Subcutaneous adipose tissue (tissue), 4 donors: Measurements from ENCODE around the gene LPAR3. TPM values are rescaled to one million over a fixed set of nuclear protein-coding genes. Genes with fewer than 3 reads are reported as not detected.

Experiments
- CTCF ChIP-seq: fragments of 450-650 bp; IDR thresholded peaks from one replicate; pipeline ENCODE4 v1.5.1; 2016; ENCODE audit warnings: low read depth, mild to moderate bottlenecking, control low read depth, antibody characterized with exemption, moderate library complexity
- total RNA-seq, 4 donors: library from RNA; depleted of rRNA; stranded (reverse); fragments of >200 nt; gene quantifications; one replicate each; pipeline ENCODE4 v1.1.0, GENCODE V29; 2016

The LPAR3 gene
- total RNA-seq, 4 donors from 2014 or later, result 1.0 TPM; not detected in 3

GRCh38 chr1:84896279-84896678 lies 3.3 kb upstream of the LPAR3 start:
- no peak for TF ChIP-seq CTCF

- TF ChIP-seq CTCF, result no peak
These were observed 2.4 kb downstream of the LPAR3 start for GRCh38 chr1:84890566-84890965.

DNA sequence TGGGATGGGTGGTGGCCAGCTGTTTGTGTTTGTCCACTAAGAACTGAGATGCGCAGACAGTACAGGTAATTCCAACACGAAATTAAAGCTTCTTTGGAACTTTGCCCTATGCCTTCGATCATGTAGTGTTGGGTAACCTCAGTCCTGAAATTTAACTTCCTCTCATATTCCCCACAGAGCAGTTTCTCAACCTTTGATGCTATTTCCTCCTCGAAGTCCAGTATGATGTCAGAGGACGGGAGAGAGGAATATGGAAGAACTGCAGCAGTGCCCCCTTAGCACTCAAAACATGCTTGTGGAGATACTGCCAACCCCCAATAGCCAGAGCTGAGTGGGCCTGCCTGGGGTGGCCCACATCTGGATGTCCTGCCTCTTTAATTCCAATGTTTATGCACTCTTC lies 3.6 kb downstream of the LPAR3 start:
- no peak for TF ChIP-seq CTCF

GRCh38 chr1:84888753-84889152 lies 4.3 kb downstream of the LPAR3 start:
- no peak for TF ChIP-seq CTCF

GRCh38 chr1:84887261-84887934 lies 5.6 kb downstream of the LPAR3 start:
- no peak for TF ChIP-seq CTCF

DNA sequence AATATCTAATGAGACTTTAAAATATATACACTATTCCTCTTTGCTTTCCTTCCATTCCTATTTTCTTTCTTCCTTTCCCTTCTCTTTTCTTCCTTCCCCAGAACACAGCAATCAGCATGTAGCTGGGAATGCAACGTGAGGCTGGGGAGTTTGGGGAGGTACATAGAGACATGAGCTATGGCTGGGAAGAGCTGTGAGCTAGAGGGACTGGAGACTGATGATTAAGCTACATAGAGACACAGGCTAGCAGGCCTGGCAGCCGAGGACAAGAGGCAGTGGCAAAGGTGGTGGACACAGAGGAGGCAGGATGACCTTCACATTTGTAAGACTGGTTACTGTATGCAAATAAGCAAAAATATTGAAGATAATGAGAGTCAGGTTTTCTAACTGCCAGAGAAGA lies 7.5 kb downstream of the LPAR3 start:
- TF ChIP-seq CTCF, result no peak

DNA sequence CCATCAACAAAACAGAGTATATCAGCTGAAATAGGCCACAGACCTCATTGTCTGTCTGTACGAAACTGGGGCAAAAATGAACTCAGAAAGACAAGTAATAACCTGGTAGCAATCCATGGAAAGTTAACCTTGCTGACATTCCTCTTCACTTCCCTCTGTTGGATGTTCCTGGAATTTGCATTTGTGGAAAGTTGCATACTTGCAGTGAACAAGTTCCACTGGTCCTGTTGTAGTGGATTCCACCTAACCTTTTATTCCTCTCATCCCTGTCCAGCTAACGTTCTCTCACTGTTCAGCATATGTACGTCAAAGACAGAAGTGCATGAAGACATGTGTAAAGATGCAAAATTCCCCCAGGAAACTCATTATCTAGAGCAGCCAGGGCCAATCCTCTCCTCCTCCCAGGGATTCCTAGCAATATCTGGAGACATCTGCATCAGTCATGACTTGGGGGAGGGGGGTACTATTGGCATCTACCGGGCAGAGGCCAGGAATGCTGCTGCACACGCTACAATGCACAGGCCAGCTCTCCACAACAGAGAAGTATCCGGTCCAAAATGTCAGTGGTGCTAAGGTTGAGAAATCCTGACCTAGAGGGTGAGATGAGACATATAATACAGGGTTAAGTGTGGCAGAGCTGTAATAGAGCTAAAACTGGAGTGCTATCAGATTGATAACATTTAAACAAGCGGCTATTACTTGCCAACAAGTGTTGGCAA lies 8.2 kb downstream of the LPAR3 start:
- no peak for TF ChIP-seq CTCF
